Measurements from ENCODE around the gene ECHS1. TPM values are rescaled to one million over a fixed set of nuclear protein-coding genes. Genes with fewer than 3 reads are reported as not detected.

ECHS1 gene
- total and polyA plus RNA-seq, 9 of the 15 experiments (the other 6 are each of a cell fraction or from before 2014, with no cell fraction given): 16.6 to 100 (median 68.1) TPM

DNA sequence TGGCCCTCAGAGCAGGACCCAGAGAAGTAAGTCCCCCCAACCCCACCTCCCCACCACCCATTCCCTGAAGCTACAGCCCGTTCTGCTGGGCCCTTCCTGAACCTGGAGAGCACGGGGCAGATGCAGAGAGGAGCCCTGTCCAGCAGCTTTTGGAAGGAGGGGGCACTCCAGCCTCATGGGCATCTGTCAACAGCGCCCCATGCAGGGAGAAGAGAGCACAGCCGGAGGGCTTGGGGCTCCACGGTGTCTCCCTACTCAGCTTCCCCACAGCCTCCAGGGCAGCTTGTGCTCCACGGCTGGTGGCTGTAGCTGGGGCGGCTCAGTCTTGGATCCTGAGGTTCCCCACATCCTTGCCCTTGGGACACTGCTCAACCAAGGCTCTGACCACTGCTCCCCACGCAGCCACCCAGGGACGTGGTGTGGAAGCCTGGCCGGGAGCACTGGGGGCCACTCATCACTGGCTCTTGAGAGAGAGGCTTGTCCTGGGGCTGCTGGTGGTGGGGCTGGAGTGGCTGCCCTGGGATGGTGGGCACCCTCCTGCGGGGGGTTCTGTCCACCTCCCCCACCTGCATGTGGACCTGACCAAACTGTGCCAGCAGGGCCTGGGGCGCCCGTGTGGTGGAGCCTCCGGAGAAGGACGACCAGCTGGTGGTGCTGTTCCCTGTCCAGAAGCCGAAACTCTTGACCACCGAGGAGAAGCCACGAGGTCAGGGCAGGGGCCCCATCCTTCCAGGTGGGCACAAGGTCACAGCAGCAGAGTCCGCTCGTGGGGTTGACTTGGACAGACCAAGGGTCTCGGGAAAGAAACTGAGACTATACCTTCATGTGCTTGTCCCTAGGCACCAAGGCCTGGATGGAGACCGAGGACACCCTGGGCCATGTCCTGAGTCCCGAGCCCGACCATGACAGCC lies 21.5 kb downstream of the ECHS1 start (continued):
- TF ChIP-seq, protein P1, sequence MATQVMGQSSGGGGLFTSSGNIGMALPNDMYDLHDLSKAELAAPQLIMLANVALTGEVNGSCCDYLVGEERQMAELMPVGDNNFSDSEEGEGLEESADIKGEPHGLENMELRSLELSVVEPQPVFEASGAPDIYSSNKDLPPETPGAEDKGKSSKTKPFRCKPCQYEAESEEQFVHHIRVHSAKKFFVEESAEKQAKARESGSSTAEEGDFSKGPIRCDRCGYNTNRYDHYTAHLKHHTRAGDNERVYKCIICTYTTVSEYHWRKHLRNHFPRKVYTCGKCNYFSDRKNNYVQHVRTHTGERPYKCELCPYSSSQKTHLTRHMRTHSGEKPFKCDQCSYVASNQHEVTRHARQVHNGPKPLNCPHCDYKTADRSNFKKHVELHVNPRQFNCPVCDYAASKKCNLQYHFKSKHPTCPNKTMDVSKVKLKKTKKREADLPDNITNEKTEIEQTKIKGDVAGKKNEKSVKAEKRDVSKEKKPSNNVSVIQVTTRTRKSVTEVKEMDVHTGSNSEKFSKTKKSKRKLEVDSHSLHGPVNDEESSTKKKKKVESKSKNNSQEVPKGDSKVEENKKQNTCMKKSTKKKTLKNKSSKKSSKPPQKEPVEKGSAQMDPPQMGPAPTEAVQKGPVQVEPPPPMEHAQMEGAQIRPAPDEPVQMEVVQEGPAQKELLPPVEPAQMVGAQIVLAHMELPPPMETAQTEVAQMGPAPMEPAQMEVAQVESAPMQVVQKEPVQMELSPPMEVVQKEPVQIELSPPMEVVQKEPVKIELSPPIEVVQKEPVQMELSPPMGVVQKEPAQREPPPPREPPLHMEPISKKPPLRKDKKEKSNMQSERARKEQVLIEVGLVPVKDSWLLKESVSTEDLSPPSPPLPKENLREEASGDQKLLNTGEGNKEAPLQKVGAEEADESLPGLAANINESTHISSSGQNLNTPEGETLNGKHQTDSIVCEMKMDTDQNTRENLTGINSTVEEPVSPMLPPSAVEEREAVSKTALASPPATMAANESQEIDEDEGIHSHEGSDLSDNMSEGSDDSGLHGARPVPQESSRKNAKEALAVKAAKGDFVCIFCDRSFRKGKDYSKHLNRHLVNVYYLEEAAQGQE (IDR thresholded peaks at IDR 0.05; ENCODE audit: borderline replicate concordance): 0 out of 2 replicates have a peak, but pooled peaks have one; percentile 8
- TF ChIP-seq, protein P1 (CRISPR knock-in tag; IDR thresholded peaks at IDR 0.05; ENCODE audit: low read depth): no peak
